RKO (cell line): Measurements from ENCODE around the gene IPPK.
"Not testable (repeated sequence)": the region's sequence is repeated elsewhere in the genome, so short reads cannot be mapped to it uniquely, and the experiment has no call there.

Experiments used
- DNase-seq: peaks from one replicate; pipeline ENCODE4 v3.0.0-alpha.2; 2016; ENCODE audit warnings: low spot score

The IPPK gene

GRCh38 chr9:92638621-92639101 lies 31.3 kb downstream of the IPPK start:
- no peak for DNase-seq

GRCh38 chr9:92637886-92638620 lies 31.9 kb downstream of the IPPK start:
- DNase-seq: no peak

GRCh38 chr9:92637326-92637725 lies 32.6 kb downstream of the IPPK start:
- DNase-seq: no peak

- no peak for DNase-seq
These were observed 33.3 kb downstream of the IPPK start for GRCh38 chr9:92636627-92637026.

GRCh38 chr9:92635760-92636159 lies 34.2 kb downstream of the IPPK start:
- DNase-seq: no peak

GRCh38 chr9:92634712-92635605 lies 35.0 kb downstream of the IPPK start:
- peak; percentile 70 for DNase-seq

GRCh38 chr9:92633614-92634278 lies 36.2 kb downstream of the IPPK start:
- DNase-seq: no peak

- no peak for DNase-seq
These were observed 37.3 kb downstream of the IPPK start for GRCh38 chr9:92632641-92633040.

- no peak for DNase-seq
These were observed 38.2 kb downstream of the IPPK start for GRCh38 chr9:92631452-92632343.

GRCh38 chr9:92627651-92628050 lies 42.3 kb downstream of the IPPK start:
- DNase-seq: no peak

- no peak for DNase-seq
These were observed 43.4 kb downstream of the IPPK start for GRCh38 chr9:92626484-92626883.

- DNase-seq: not testable (repeated sequence)
These were observed 46.0 kb downstream of the IPPK start for GRCh38 chr9:92623936-92624335.

GRCh38 chr9:92620845-92621244 lies 49.1 kb downstream of the IPPK start:
- no peak for DNase-seq

GRCh38 chr9:92619601-92620300 lies 50.2 kb downstream of the IPPK start:
- no peak for DNase-seq

- DNase-seq: no peak
These were observed 51.2 kb downstream of the IPPK start for GRCh38 chr9:92618633-92619225.

- DNase-seq: no peak
These were observed 51.9 kb downstream of the IPPK start for GRCh38 chr9:92617951-92618510.

- DNase-seq: no peak
These were observed 52.6 kb downstream of the IPPK start for GRCh38 chr9:92617195-92617813.

- DNase-seq: no peak
These were observed 53.2 kb downstream of the IPPK start for GRCh38 chr9:92616655-92617111.

- no peak for DNase-seq
These were observed 53.7 kb downstream of the IPPK start for GRCh38 chr9:92616199-92616641.
